Activated B cell treated with CpG ODN at 0.5 μM for 24 hours (primary cell): Measurements from ENCODE around the gene DLG2. TPM values are rescaled to one million over a fixed set of nuclear protein-coding genes. Genes with fewer than 3 reads are reported as not detected.
"Not testable (repeated sequence)": the region's sequence is repeated elsewhere in the genome, so short reads cannot be mapped to it uniquely, and the experiment has no call there.

Experiments
- ATAC-seq: fragments of 200-7000 bp; cut with Tn5 transposase; one replicate; pipeline ENCODE4 v1.10.0; 2021; ENCODE audit warnings: low read depth, mild to moderate bottlenecking, moderate library complexity
- CTCF ChIA-PET: fragments of 350-600 bp; sonication (Branson Sonifier 250); formaldehyde crosslinking; loops from one replicate; lab custom pipeline; 2021; ENCODE audit warnings: antibody characterized with exemption; lab: Charles Lee
- POLR2A ChIA-PET: fragments of 350-600 bp; sonication (Branson Sonifier 250); formaldehyde crosslinking; loops from one replicate; lab custom pipeline; 2021; ENCODE audit warnings: antibody characterized with exemption; lab: Charles Lee
- DNase-seq: peaks from one replicate; pipeline ENCODE4 v3.0.0; 2022
- H3K27ac Mint-ChIP-seq: one replicate; pipeline ENCODE4 v1.8.0; 2020; ENCODE audit warnings: mixed read lengths
- H3K27me3 Mint-ChIP-seq: one replicate; pipeline ENCODE4 v1.8.0; 2021; ENCODE audit warnings: mixed read lengths
- H3K36me3 Mint-ChIP-seq: one replicate; pipeline ENCODE4 v1.8.0; 2021; ENCODE audit warnings: low read depth, mixed read lengths
- H3K4me1 Mint-ChIP-seq: one replicate; pipeline ENCODE4 v1.8.0; 2021; ENCODE audit warnings: mixed read lengths
- H3K4me3 Mint-ChIP-seq: one replicate; pipeline ENCODE4 v1.8.0; 2020; ENCODE audit warnings: mild to moderate bottlenecking, mixed read lengths
- H3K9me3 Mint-ChIP-seq: one replicate; pipeline ENCODE4 v1.8.0; 2020; ENCODE audit warnings: mixed read lengths
- intact Hi-C: fragments of 100-400 bp; cut with micrococcal nuclease; formaldehyde crosslinking; loops from one replicate; pipeline ENCODE4 v1.15.1; 2024
- total RNA-seq: library from RNA; stranded (reverse); gene quantifications from 2 replicates; pipeline ENCODE4 v1.2.3, GENCODE V29; 2022
- TF ChIP-seq, protein P1 (sequence below): fragments of 200-600 bp; IDR thresholded peaks from one replicate; pipeline ENCODE4 v1.8.0; 2022; ENCODE audit warnings: antibody characterized with exemption, mild to moderate bottlenecking

The DLG2 gene
- total RNA-seq: 2.3 and 2.7 TPM in 2 replicates

GRCh38 chr11:85627332-85627997 is at the start of gene DLG2:
DLG2 (minus strand) TSS chr11:85627344.
- Mint-ChIP-seq H3K4me3 (peak within 1 kb of the TSS; percentile 99), H3K4me1 (peaks cover 28% of the 10 kb centered on the region), H3K27ac (peak within 1 kb of the TSS; percentile 94), H3K9me3 (no peaks in the 10 kb centered on the region), H3K27me3 (peaks cover 2% of the 10 kb centered on the region), H3K36me3 (peaks cover 31% of the 10 kb centered on the region)
- TF ChIP-seq, protein P1, sequence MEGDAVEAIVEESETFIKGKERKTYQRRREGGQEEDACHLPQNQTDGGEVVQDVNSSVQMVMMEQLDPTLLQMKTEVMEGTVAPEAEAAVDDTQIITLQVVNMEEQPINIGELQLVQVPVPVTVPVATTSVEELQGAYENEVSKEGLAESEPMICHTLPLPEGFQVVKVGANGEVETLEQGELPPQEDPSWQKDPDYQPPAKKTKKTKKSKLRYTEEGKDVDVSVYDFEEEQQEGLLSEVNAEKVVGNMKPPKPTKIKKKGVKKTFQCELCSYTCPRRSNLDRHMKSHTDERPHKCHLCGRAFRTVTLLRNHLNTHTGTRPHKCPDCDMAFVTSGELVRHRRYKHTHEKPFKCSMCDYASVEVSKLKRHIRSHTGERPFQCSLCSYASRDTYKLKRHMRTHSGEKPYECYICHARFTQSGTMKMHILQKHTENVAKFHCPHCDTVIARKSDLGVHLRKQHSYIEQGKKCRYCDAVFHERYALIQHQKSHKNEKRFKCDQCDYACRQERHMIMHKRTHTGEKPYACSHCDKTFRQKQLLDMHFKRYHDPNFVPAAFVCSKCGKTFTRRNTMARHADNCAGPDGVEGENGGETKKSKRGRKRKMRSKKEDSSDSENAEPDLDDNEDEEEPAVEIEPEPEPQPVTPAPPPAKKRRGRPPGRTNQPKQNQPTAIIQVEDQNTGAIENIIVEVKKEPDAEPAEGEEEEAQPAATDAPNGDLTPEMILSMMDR: no peak
- CTCF ChIA-PET: interaction anchor here (2.6 kb wide), 1 partner anchor 21 kb away, joined by 16 read pairs; the partner anchor contains the start of gene TMEM126A
- intact Hi-C loops: no loop called here
- POLR2A ChIA-PET: interaction anchor here (1.3 to 5.2 kb wide), 6 partner anchors 20 to 442 kb away, joined by 3 to 102 read pairs (median 6); partner anchors contain the start of genes CCDC83, CREBZF, PICALM and TMEM126A
- peak; percentile 0 for ATAC-seq
- DNase-seq: no peak

DNA sequence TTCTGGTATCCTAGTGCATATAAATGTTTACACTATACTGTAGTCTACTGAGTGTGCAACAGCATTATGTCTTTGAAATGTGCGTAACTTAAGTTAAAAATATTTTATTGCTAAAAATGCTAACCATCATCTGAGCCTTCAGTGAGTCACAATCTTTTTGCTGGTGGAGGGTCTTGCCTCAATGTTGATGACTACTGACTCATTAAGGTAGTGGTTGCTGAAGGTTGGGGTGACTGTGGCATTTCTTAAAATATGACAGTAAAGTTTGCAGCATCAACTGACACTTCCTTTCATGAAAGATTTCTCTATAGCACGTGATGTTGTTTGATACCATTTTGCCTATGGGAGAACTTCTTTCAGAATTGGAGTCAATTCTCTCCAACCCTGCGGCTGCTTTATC is 46.2 kb upstream of the DLG2 start:
- H3K36me3 Mint-ChIP-seq: no peaks in the 10 kb centered on the region
- intact Hi-C loops: no loop called here
- no peak for ATAC-seq
- no peak for DNase-seq
- ChIA-PET POLR2A (no interaction called here), CTCF (no interaction called here)
- H3K27ac Mint-ChIP-seq: no peak overlapping the region
- H3K4me3 Mint-ChIP-seq: no peak overlapping the region
- TF ChIP-seq, protein P1: no peak
- no peaks in the 10 kb centered on the region for H3K4me1 Mint-ChIP-seq
- no peaks in the 10 kb centered on the region for H3K27me3 Mint-ChIP-seq
- H3K9me3 Mint-ChIP-seq: peaks cover 7% of the 10 kb centered on the region

DNA sequence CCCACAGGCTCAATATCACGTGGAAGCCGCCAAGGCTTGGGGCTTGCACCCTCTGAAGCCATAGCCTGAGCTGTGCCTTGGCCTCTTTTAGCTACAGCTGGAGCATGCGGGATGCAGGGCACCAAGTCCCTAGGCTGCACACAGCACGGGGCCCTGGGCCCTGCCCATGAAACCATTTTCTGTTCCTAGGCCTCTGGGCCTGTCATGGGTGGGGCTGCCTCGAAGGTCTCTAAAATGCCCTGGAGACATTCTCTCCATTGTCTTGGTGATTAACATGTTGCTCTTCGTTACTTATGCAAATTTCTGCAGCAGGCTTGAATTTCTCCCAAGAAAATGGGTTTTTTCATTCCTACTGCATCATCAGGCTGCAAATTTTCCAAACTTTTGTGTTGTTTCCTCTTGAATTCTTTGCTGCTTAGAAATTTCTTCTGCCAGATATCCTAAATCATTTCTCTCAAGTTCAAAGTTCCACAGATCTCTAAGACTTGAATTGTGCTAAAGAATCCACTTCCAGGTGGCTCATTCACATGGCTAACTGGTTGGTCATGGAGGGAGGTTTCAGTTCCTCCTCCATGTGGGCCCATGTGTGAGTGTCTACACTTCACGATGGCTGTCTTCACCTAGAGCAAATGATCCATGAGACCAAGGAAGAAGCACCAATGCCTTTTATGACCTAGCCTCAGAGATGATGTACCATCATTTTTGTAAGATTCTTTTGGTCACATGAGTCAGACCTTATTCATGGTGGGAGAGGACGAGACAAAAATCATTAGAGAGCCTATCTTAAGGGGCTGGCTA is 45.2 kb upstream of the DLG2 start:
- Mint-ChIP-seq H3K4me1 (no peaks in the 10 kb centered on the region), H3K4me3 (no peak overlapping the region), H3K9me3 (peaks cover 7% of the 10 kb centered on the region), H3K36me3 (no peaks in the 10 kb centered on the region), H3K27ac (no peak overlapping the region), H3K27me3 (no peaks in the 10 kb centered on the region)
- DNase-seq (no peak), ATAC-seq (no peak)
- ChIA-PET POLR2A (no interaction called here), CTCF (no interaction called here)
- TF ChIP-seq, protein P1: no peak
- intact Hi-C loops: no loop called here

- POLR2A ChIA-PET, DNase-seq: not testable (repeated sequence)
Measured at GRCh38 chr11:85670949-85671663, 44.0 kb upstream of the DLG2 start.

DNA sequence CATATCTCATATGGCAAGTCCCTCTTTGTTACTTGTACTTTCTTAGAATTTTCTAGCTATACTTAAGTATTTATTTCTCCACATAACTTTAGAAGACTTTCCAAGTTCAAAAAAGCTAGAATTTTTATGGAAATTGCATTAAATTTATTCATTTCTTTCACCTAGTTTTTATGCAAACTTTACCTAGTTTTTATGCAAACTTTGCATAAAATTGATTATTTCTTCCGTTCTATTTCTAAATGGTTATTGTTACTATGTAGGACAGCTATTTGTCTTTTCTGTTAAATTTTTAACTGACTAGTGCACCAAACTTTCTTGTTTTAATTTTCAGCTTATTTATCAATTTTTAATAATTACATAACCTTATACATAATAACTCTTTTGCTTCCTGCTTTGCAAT is 41.0 kb upstream of the DLG2 start:
- Mint-ChIP-seq H3K36me3 (peaks cover 12% of the 10 kb centered on the region), H3K4me1 (peaks cover 18% of the 10 kb centered on the region), H3K27me3 (no peaks in the 10 kb centered on the region), H3K4me3 (no peak overlapping the region), H3K27ac (no peak overlapping the region), H3K9me3 (peaks cover 5% of the 10 kb centered on the region)
- TF ChIP-seq, protein P1: no peak
- DNase-seq (no peak), ATAC-seq (no peak)
- POLR2A ChIA-PET: interaction anchor here (0.7 kb wide), 1 partner anchor 41 kb away, joined by 3 read pairs; the partner anchor contains the start of gene DLG2
- intact Hi-C loops: loop anchor here (10.0 kb wide), 2 partner anchors 353 to 543 kb away; no protein-coding TSS in a partner anchor
- CTCF ChIA-PET: no interaction called here

More at GRCh38 chr11:85670949-85671663, 44.0 kb upstream of the DLG2 start:
- H3K4me3 Mint-ChIP-seq, intact Hi-C loops, H3K9me3 Mint-ChIP-seq, H3K4me1 Mint-ChIP-seq, ATAC-seq, H3K27me3 Mint-ChIP-seq, H3K27ac Mint-ChIP-seq, H3K36me3 Mint-ChIP-seq, CTCF ChIA-PET: not testable (repeated sequence)
